Measurements from ENCODE around the gene FHIT.

FHIT gene

DNA sequence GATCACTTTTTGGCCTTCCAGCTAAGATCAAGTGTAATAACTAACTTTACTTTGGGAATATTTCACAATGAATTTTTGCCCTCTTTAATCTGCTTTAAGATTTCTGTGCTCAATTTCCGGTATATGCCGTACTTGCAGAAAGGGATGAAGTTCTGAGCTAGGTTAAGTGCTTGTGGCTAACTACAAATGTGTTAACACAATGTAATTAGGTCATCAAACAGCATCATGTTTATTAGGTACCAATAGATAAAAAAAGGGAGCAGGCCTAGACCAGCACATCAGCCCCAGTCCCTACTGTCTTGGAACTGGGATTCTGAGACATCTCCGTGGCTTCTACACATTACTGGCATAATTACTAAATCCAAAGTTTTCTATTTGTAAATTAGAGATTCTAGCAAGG, 1268.7 kb downstream of the FHIT start:
- Histone ChIP-seq H3K36me3 (ENCODE audit: control insufficient read depth in 5 of 5, insufficient read depth in 5 of 5, low read length in 5 of 5) (no peaks in the 10 kb centered on the region), H3K9ac (ENCODE audit: low read length in 5 of 5) (no peak overlapping the region), H3K4me3 (ENCODE audit: low read depth in 1 of 5, low read length in 5 of 5) (no peak overlapping the region), H3K9me3 (ENCODE audit: control insufficient read depth in 5 of 5, low read length in 5 of 5) (no peaks in the 10 kb centered on the region), H3K4me1 (ENCODE audit: control insufficient read depth in 5 of 5, insufficient read depth in 5 of 5, low read length in 5 of 5) (no peaks in the 10 kb centered on the region), H3K27me3 (ENCODE audit: control insufficient read depth in 5 of 5, insufficient read depth in 4 of 5, low read length in 5 of 5) (no peaks in the 10 kb centered on the region), H3K27ac (ENCODE audit: low read depth, low read length) (no peak overlapping the region)

- no peak overlapping the region for H3K9ac ChIP-seq (ENCODE audit: low read length in 5 of 5)
- H3K27me3 ChIP-seq (ENCODE audit: control insufficient read depth in 5 of 5, insufficient read depth in 4 of 5, low read length in 5 of 5), result no peaks in the 10 kb centered on the region
- H3K27ac ChIP-seq (ENCODE audit: low read depth, low read length), result no peak overlapping the region
- no peaks in the 10 kb centered on the region for H3K9me3 ChIP-seq (ENCODE audit: control insufficient read depth in 5 of 5, low read length in 5 of 5)
- H3K4me3 ChIP-seq (ENCODE audit: low read depth in 1 of 5, low read length in 5 of 5), result no peak overlapping the region
- no peaks in the 10 kb centered on the region for H3K4me1 ChIP-seq (ENCODE audit: control insufficient read depth in 5 of 5, insufficient read depth in 5 of 5, low read length in 5 of 5)
- H3K36me3 ChIP-seq (ENCODE audit: control insufficient read depth in 5 of 5, insufficient read depth in 5 of 5, low read length in 5 of 5), result no peaks in the 10 kb centered on the region
Measured at GRCh38 chr3:59981377-59981776, 1269.9 kb downstream of the FHIT start.

DNA sequence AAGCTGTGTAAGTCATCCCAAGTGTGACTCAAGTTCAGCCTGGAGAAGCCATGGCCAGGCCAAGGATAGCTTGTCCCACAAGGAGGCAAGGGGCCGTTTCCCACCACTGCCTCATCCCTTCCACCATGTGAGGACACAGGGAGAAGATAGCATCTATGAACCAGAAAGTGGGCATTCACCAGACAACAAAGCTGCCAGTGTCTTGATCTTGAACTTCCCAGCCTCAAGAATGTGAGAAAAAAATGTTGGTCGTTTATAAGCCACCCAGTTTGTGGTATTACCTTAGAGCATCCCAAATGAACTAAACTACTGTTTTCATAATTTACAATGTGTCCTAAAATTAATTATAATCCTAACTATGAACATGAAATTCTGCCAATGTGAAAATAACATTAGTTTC, 1270.7 kb downstream of the FHIT start:
- H3K4me1 ChIP-seq (ENCODE audit: control insufficient read depth in 5 of 5, insufficient read depth in 5 of 5, low read length in 5 of 5), result no peaks in the 10 kb centered on the region
- no peaks in the 10 kb centered on the region for H3K36me3 ChIP-seq (ENCODE audit: control insufficient read depth in 5 of 5, insufficient read depth in 5 of 5, low read length in 5 of 5)
- H3K9me3 ChIP-seq (ENCODE audit: control insufficient read depth in 5 of 5, low read length in 5 of 5), result no peaks in the 10 kb centered on the region
- no peak overlapping the region for H3K27ac ChIP-seq (ENCODE audit: low read depth, low read length)
- no peak overlapping the region for H3K9ac ChIP-seq (ENCODE audit: low read length in 5 of 5)
- no peaks in the 10 kb centered on the region for H3K27me3 ChIP-seq (ENCODE audit: control insufficient read depth in 5 of 5, insufficient read depth in 4 of 5, low read length in 5 of 5)
- no peak overlapping the region for H3K4me3 ChIP-seq (ENCODE audit: low read depth in 1 of 5, low read length in 5 of 5)

- no peaks in the 10 kb centered on the region for H3K36me3 ChIP-seq (ENCODE audit: control insufficient read depth in 5 of 5, insufficient read depth in 5 of 5, low read length in 5 of 5)
- H3K27ac ChIP-seq (ENCODE audit: low read depth, low read length), result no peak overlapping the region
- no peak overlapping the region for H3K4me3 ChIP-seq (ENCODE audit: low read depth in 1 of 5, low read length in 5 of 5)
- H3K27me3 ChIP-seq (ENCODE audit: control insufficient read depth in 5 of 5, insufficient read depth in 4 of 5, low read length in 5 of 5), result no peaks in the 10 kb centered on the region
- no peaks in the 10 kb centered on the region for H3K9me3 ChIP-seq (ENCODE audit: control insufficient read depth in 5 of 5, low read length in 5 of 5)
- H3K4me1 ChIP-seq (ENCODE audit: control insufficient read depth in 5 of 5, insufficient read depth in 5 of 5, low read length in 5 of 5), result no peaks in the 10 kb centered on the region
- no peak overlapping the region for H3K9ac ChIP-seq (ENCODE audit: low read length in 5 of 5)
Measured at GRCh38 chr3:59979542-59979941, 1271.7 kb downstream of the FHIT start.

DNA sequence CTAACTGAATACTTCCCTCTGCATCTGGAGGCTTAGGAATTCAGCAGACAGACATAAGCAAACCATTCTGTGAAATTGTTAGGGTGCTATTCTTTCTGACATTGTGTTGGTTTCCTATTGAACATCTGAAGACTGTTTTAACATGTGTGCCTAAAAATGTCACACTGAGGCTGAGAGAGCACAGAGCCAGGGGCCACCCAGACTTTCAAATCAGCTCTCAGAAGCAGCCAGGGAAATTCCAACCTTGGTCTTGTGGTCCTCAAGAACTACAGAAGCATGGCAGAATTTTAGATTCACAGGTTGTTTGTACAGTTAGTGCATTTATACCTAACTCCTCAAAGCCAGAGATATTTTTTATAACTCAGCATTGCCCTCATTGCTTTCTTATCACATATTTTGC, 1272.3 kb downstream of the FHIT start:
- Histone ChIP-seq H3K27me3 (ENCODE audit: control insufficient read depth in 5 of 5, insufficient read depth in 4 of 5, low read length in 5 of 5) (no peaks in the 10 kb centered on the region), H3K27ac (ENCODE audit: low read depth, low read length) (no peak overlapping the region), H3K36me3 (ENCODE audit: control insufficient read depth in 5 of 5, insufficient read depth in 5 of 5, low read length in 5 of 5) (no peaks in the 10 kb centered on the region), H3K4me1 (ENCODE audit: control insufficient read depth in 5 of 5, insufficient read depth in 5 of 5, low read length in 5 of 5) (no peaks in the 10 kb centered on the region), H3K4me3 (ENCODE audit: low read depth in 1 of 5, low read length in 5 of 5) (no peak overlapping the region), H3K9ac (ENCODE audit: low read length in 5 of 5) (no peak overlapping the region), H3K9me3 (ENCODE audit: control insufficient read depth in 5 of 5, low read length in 5 of 5) (no peaks in the 10 kb centered on the region)

GRCh38 chr3:59970796-59971195, 1280.5 kb downstream of the FHIT start:
- no peaks in the 10 kb centered on the region for H3K4me1 ChIP-seq (ENCODE audit: control insufficient read depth in 5 of 5, insufficient read depth in 5 of 5, low read length in 5 of 5)
- no peak overlapping the region for H3K9ac ChIP-seq (ENCODE audit: low read length in 5 of 5)
- H3K27me3 ChIP-seq (ENCODE audit: control insufficient read depth in 5 of 5, insufficient read depth in 4 of 5, low read length in 5 of 5), result no peaks in the 10 kb centered on the region
- H3K4me3 ChIP-seq (ENCODE audit: low read depth in 1 of 5, low read length in 5 of 5), result no peak overlapping the region
- no peaks in the 10 kb centered on the region for H3K36me3 ChIP-seq (ENCODE audit: control insufficient read depth in 5 of 5, insufficient read depth in 5 of 5, low read length in 5 of 5)
- H3K9me3 ChIP-seq (ENCODE audit: control insufficient read depth in 5 of 5, low read length in 5 of 5), result no peaks in the 10 kb centered on the region
- H3K27ac ChIP-seq (ENCODE audit: low read depth, low read length), result no peak overlapping the region

DNA sequence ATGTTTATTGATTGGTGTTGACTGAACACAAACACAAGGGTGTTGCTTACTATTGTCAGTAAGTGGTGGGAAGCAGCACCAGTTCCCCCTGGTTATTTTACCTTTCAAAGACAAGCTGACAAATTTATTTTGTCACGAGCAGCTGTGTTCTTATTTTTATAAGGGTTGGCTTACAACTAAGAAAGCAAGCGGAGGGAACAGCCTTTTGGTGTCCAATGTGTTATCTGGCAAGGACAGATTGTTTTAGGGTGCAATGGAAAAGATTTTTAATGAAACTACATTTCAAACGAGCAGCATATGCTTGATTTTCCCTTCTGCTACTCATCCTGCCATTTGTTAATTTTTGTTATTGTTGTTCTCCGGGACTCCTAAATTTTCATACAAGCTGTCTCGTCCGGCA, 1280.9 kb downstream of the FHIT start:
- H3K9ac ChIP-seq (ENCODE audit: low read length in 5 of 5), result no peak overlapping the region
- no peaks in the 10 kb centered on the region for H3K9me3 ChIP-seq (ENCODE audit: control insufficient read depth in 5 of 5, low read length in 5 of 5)
- H3K27ac ChIP-seq (ENCODE audit: low read depth, low read length), result no peak overlapping the region
- H3K36me3 ChIP-seq (ENCODE audit: control insufficient read depth in 5 of 5, insufficient read depth in 5 of 5, low read length in 5 of 5), result no peaks in the 10 kb centered on the region
- no peaks in the 10 kb centered on the region for H3K27me3 ChIP-seq (ENCODE audit: control insufficient read depth in 5 of 5, insufficient read depth in 4 of 5, low read length in 5 of 5)
- H3K4me3 ChIP-seq (ENCODE audit: low read depth in 1 of 5, low read length in 5 of 5), result no peak overlapping the region
- no peaks in the 10 kb centered on the region for H3K4me1 ChIP-seq (ENCODE audit: control insufficient read depth in 5 of 5, insufficient read depth in 5 of 5, low read length in 5 of 5)

- Histone ChIP-seq H3K27ac (ENCODE audit: low read depth, low read length) (no peak overlapping the region), H3K9ac (ENCODE audit: low read length in 5 of 5) (no peak overlapping the region), H3K4me3 (ENCODE audit: low read depth in 1 of 5, low read length in 5 of 5) (no peak overlapping the region), H3K36me3 (ENCODE audit: control insufficient read depth in 5 of 5, insufficient read depth in 5 of 5, low read length in 5 of 5) (no peaks in the 10 kb centered on the region), H3K9me3 (ENCODE audit: control insufficient read depth in 5 of 5, low read length in 5 of 5) (no peaks in the 10 kb centered on the region), H3K4me1 (ENCODE audit: control insufficient read depth in 5 of 5, insufficient read depth in 5 of 5, low read length in 5 of 5) (no peaks in the 10 kb centered on the region), H3K27me3 (ENCODE audit: control insufficient read depth in 5 of 5, insufficient read depth in 4 of 5, low read length in 5 of 5) (no peaks in the 10 kb centered on the region)
Measured at GRCh38 chr3:59968513-59969045, 1282.7 kb downstream of the FHIT start.

DNA sequence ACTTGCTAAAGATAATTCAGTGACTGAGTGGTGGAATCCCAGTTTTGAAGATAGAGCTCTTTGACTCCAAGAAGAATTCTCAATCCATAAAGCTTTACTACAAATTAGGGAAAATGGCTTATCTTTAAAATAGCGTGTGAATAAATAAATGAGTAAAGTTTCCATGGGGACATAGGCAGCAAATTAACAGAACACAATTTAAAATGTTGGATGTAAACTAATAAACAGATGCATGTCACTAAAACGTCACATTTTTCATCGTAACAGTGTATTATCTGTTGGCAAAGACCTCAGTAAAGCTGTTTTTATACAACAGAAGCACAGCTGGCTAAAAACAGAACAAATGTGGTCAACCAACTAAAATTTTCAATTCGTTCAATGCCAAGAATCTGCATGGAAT, 1287.6 kb downstream of the FHIT start:
- Histone ChIP-seq H3K4me3 (ENCODE audit: low read depth in 1 of 5, low read length in 5 of 5) (no peak overlapping the region), H3K27ac (ENCODE audit: low read depth, low read length) (no peak overlapping the region), H3K9me3 (ENCODE audit: control insufficient read depth in 5 of 5, low read length in 5 of 5) (no peaks in the 10 kb centered on the region), H3K27me3 (ENCODE audit: control insufficient read depth in 5 of 5, insufficient read depth in 4 of 5, low read length in 5 of 5) (no peaks in the 10 kb centered on the region), H3K9ac (ENCODE audit: low read length in 5 of 5) (no peak overlapping the region), H3K4me1 (ENCODE audit: control insufficient read depth in 5 of 5, insufficient read depth in 5 of 5, low read length in 5 of 5) (no peaks in the 10 kb centered on the region), H3K36me3 (ENCODE audit: control insufficient read depth in 5 of 5, insufficient read depth in 5 of 5, low read length in 5 of 5) (no peaks in the 10 kb centered on the region)

DNA sequence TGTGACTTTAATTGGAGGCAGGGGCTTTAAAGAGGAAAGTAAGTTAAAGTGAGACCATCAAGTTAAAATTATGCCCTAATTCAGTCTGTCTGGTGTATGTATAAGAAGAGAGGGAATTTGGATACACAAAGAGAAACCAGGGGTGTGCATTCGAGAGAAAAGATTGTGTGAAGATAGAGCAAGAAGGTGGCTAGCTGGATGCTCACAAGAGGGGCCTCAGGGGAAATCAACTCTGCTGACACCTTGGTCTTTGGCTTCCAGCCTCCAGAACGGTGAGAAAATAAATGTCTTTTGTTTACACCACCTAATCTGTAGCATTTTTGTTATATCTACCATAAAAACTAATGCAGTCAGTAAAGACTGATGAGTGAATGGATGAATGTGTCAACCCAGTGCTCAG, 1294.1 kb downstream of the FHIT start:
- Histone ChIP-seq H3K27me3 (ENCODE audit: control insufficient read depth in 5 of 5, insufficient read depth in 4 of 5, low read length in 5 of 5) (no peaks in the 10 kb centered on the region), H3K4me1 (ENCODE audit: control insufficient read depth in 5 of 5, insufficient read depth in 5 of 5, low read length in 5 of 5) (peaks cover 0 to 3% (median 0%) of the 10 kb centered on the region in 5 donors), H3K9ac (ENCODE audit: low read length in 5 of 5) (no peak overlapping the region)

GRCh38 chr3:59953104-59953503, 1298.1 kb downstream of the FHIT start:
- peaks cover 0 to 3% (median 0%) of the 10 kb centered on the region in 5 donors for H3K4me1 ChIP-seq (ENCODE audit: control insufficient read depth in 5 of 5, insufficient read depth in 5 of 5, low read length in 5 of 5)
- H3K36me3 ChIP-seq (ENCODE audit: control insufficient read depth in 5 of 5, insufficient read depth in 5 of 5, low read length in 5 of 5), result no peaks in the 10 kb centered on the region
- H3K9me3 ChIP-seq (ENCODE audit: control insufficient read depth in 5 of 5, low read length in 5 of 5), result no peaks in the 10 kb centered on the region
- no peak overlapping the region for H3K9ac ChIP-seq (ENCODE audit: low read length in 5 of 5)
- H3K27me3 ChIP-seq (ENCODE audit: control insufficient read depth in 5 of 5, insufficient read depth in 4 of 5, low read length in 5 of 5), result no peaks in the 10 kb centered on the region
- no peak overlapping the region for H3K4me3 ChIP-seq (ENCODE audit: low read depth in 1 of 5, low read length in 5 of 5)
- no peak overlapping the region for H3K27ac ChIP-seq (ENCODE audit: low read depth, low read length)

More for the DNA sequence above, 1294.1 kb downstream of the FHIT start:
- H3K27ac ChIP-seq (ENCODE audit: low read depth, low read length), result no peak overlapping the region
- no peaks in the 10 kb centered on the region for H3K36me3 ChIP-seq (ENCODE audit: control insufficient read depth in 5 of 5, insufficient read depth in 5 of 5, low read length in 5 of 5)
- no peak overlapping the region for H3K4me3 ChIP-seq (ENCODE audit: low read depth in 1 of 5, low read length in 5 of 5)
- no peaks in the 10 kb centered on the region for H3K9me3 ChIP-seq (ENCODE audit: control insufficient read depth in 5 of 5, low read length in 5 of 5)
